ENCODE measurements around the gene KDM2A.

The KDM2A gene

DNA sequence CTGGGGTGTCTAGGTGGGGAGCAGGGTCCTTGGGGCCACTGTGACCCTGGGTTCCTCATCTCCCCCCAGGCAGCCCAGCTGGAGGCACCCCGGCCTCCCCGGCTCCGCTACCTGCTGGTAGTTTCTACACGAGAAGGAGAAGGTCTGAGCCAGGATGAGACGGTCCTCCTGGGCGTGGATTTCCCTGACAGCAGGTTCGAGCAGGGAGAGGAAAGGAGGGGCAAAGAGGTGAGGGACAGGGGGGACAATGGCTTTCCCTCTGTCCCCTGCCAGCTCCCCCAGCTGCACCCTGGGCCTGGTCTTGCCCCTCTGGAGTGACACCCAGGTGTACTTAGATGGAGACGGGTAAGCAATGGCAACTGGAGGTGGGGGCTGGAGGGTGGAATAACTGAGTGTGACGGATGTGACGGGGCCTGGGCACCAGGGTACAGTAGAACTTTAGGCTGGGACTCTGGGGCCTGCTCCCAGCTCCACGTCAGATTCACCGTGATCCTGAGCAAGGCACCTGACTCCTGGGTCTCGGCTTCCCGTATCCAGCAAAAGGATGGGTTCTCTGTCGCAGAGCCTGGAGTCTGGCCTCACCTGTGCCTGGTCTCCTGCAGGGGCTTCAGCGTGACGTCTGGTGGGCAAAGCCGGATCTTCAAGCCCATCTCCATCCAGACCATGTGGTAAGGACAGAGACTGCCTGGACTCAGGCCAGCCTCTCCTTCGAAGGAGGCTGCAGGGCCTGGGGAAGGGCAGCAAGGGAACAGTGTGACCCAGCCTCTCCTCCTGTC is 187.9 kb downstream of the KDM2A start:
- no peak for DNase-seq

DNA sequence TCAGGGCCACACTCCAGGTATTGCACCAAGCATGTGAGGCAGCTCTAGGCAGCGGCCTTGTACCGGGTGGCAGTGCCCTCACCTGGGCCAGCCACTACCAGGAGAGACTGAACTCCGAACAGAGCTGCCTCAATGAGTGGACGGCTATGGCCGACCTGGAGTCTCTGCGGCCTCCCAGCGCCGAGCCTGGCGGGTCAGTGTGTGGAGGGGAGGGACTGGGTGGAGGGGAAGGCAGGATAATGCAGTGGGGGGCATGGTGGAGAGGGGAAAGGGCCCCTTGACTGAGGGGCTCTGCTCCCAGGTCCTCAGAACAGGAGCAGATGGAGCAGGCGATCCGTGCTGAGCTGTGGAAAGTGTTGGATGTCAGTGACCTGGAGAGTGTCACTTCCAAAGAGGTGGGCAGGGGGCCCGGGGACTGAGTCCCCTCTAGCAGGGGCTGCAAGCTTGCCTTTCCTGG is 188.5 kb downstream of the KDM2A start:
- DNase-seq: no peak
